ENCODE measurements around the gene RNF141. TPM values are rescaled to one million over a fixed set of nuclear protein-coding genes. Genes with fewer than 3 reads are reported as not detected.

The RNF141 gene
- total and polyA plus RNA-seq, 10 of the 15 experiments (the other 5 are each of a cell fraction or from before 2014, with no cell fraction given): 7.6 to 36.8 (median 13.6) TPM

GRCh38 chr11:10505278-10506007 is 35.5 kb downstream of the RNF141 start (continued):
- TF ChIP-seq ATF3 (IDR thresholded peaks at IDR 0.05; ENCODE audit: borderline replicate concordance, extremely low read depth, low read depth, low read length): no peak
- no peak for TF ChIP-seq HDAC2 (IDR thresholded peaks at IDR 0.05)

- H3K27ac ChIP-seq (ENCODE audit: control insufficient read depth, insufficient read depth): no peak overlapping the region
- no peak for DNase-seq (ENCODE audit: low read depth, low spot score)
- BruUV-seq (replicated peaks): no TSS peak
- RAD21 ChIA-PET (ENCODE audit: unreplicated experiment): no interaction called here
- intact Hi-C loops (cut with micrococcal nuclease; ENCODE audit: unreplicated experiment) (no loop called here), in situ Hi-C loops (cut with MboI) (no loop called here)
- H2AFZ ChIP-seq (ENCODE audit: control insufficient read depth, low read depth, low read length): no peak overlapping the region
- no peaks in the 10 kb centered on the region for H3K79me2 ChIP-seq (ENCODE audit: control insufficient read depth, insufficient read depth, low read length)
- FAIRE-seq: no peak
- POLR2A ChIA-PET: no interaction called here
- H3K4me3 ChIP-seq: no peak overlapping the region
- H3K36me3 ChIP-seq (ENCODE audit: control insufficient read depth in 2 of 2, insufficient read depth in 2 of 2, low read length in 1 of 2): peaks cover 0 to 8% of the 10 kb centered on the region in 2 experiments; a peak in 3 of 4 replicates
- CTCF ChIA-PET: no interaction called here
- no peak overlapping the region for H3K9ac ChIP-seq (ENCODE audit: control insufficient read depth, insufficient read depth, low read length)
- no peaks in the 10 kb centered on the region for H3K9me3 ChIP-seq (replicated peaks; ENCODE audit: control insufficient read depth, insufficient read depth, low read length)
- 87% methylated on average over 10 of the region's 11 CpGs for WGBS (ENCODE audit: insufficient coverage, insufficient replicate concordance, low lambda C conversion rate, missing lambda C conversion rate)
- SMC1A ChIA-PET (ENCODE audit: uncharacterized antibody, unreplicated experiment): interaction anchor here (1.0 to 1.6 kb wide), 4 partner anchors 44 to 1374 kb away, joined by 3 to 4 read pairs (median 4); no protein-coding TSS in a partner anchor
- no peak for ATAC-seq
- H4K20me1 ChIP-seq (ENCODE audit: control insufficient read depth, insufficient read depth): no peaks in the 10 kb centered on the region
- H3K4me2 ChIP-seq (ENCODE audit: control insufficient read depth, insufficient read depth): no peak overlapping the region
- TF ChIP-seq SPI1 (IDR thresholded peaks at IDR 0.05; ENCODE audit: borderline replicate concordance, insufficient read depth, low read depth, low read length): no peak
- no peak for TF ChIP-seq NFXL1 (IDR thresholded peaks at IDR 0.05; ENCODE audit: borderline replicate concordance)
- no peak for TF ChIP-seq MYB (IDR thresholded peaks at IDR 0.05; ENCODE audit: borderline replicate concordance, low read depth, low read length)
- no peak for TF ChIP-seq BACH1 (IDR thresholded peaks at IDR 0.05; ENCODE audit: borderline replicate concordance)
- TF ChIP-seq MEF2A (IDR thresholded peaks at IDR 0.05; ENCODE audit: insufficient read depth, low read depth, low read length): no peak
- no peak for TF ChIP-seq ZNF384 (IDR thresholded peaks at IDR 0.05; ENCODE audit: borderline replicate concordance, low read depth, low read length)
- TF ChIP-seq SUZ12 (IDR thresholded peaks at IDR 0.05; ENCODE audit: unreplicated experiment): no peak
- no peak for TF ChIP-seq SMAD5 (IDR thresholded peaks at IDR 0.05; ENCODE audit: low read depth)
- no peak for TF ChIP-seq ZNF207 (IDR thresholded peaks at IDR 0.05; ENCODE audit: borderline replicate concordance)
- no peak for TF ChIP-seq MTA3 (IDR thresholded peaks at IDR 0.05; ENCODE audit: borderline replicate concordance, low read length)
- no peak for TF ChIP-seq NFYB (IDR thresholded peaks at IDR 0.05; ENCODE audit: insufficient read depth, low read depth, low read length)
- TF ChIP-seq TARDBP (IDR thresholded peaks at IDR 0.05; ENCODE audit: borderline replicate concordance): no peak
- no peak for TF ChIP-seq POU2F2 (IDR thresholded peaks at IDR 0.05; ENCODE audit: borderline replicate concordance, low read depth, low read length)
- no peak for TF ChIP-seq DPF2 (IDR thresholded peaks at IDR 0.05)
- no peak for TF ChIP-seq MXI1 (IDR thresholded peaks at IDR 0.05; ENCODE audit: low read depth, low read length)
- H3K27me3 ChIP-seq (replicated peaks in 1 of 2; ENCODE audit: control insufficient read depth in 2 of 2, insufficient read depth in 2 of 2, low read length in 1 of 2): no peaks in the 10 kb centered on the region
- no peaks in the 10 kb centered on the region for H3K4me1 ChIP-seq (ENCODE audit: control insufficient read depth, insufficient read depth, low read length)
Measured at GRCh38 chr11:10504490-10504889, 36.5 kb downstream of the RNF141 start.

Data from GM12878 (cell line).